ENCODE measurements around the gene STPG2. TPM values are rescaled to one million over a fixed set of nuclear protein-coding genes. Genes with fewer than 3 reads are reported as not detected.

Gene STPG2
- polyA plus RNA-seq, 12 donors = 0.11 to 0.32 (median 0.23) TPM; not detected in 8

DNA sequence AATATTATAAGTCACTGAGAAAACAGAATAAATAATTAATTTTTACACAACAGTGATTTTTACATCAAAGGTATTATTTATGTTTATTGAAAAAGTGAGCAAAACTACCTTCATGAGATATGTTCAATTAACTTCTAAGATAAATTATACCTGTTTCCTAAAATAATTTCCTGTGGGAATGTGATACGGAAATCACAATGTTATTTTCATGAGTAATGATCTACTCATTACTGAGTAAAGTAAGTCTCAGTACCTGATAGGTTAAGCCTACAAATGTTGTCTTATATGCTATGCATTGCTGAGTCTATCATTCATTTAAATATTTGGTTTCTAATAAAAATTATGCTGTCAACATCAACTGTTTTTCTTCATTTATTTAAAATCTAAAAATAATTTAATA is 324.0 kb downstream of the STPG2 start:
- DNase-seq = no peak

- DNase-seq = no peak
These were observed 330.5 kb downstream of the STPG2 start for GRCh38 chr4:97812768-97813167.

- DNase-seq = no peak
These were observed 356.9 kb downstream of the STPG2 start for GRCh38 chr4:97786306-97786920.

DNA sequence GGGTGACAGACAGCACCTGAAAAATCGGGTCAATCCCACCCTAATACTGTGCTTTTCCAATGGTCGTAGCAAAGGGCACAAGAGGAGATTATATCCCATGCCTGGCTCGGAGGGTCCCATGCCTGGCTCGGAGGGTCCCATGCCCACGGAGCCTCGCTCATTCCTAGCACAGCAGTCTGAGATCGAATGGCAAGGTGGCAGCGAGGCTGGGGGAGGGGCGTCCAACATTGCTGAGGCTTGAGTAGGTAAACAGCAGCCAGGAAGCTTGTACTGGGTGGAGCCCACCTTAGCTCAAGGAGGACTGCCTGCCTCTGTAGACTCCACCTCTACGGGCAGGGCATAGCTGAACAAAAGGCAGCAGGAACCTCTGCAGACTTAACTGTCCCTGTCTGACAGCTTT is 365.1 kb downstream of the STPG2 start:
- DNase-seq = no peak

GRCh38 chr4:97774347-97774989 is 368.8 kb downstream of the STPG2 start:
- no peak for DNase-seq

DNA sequence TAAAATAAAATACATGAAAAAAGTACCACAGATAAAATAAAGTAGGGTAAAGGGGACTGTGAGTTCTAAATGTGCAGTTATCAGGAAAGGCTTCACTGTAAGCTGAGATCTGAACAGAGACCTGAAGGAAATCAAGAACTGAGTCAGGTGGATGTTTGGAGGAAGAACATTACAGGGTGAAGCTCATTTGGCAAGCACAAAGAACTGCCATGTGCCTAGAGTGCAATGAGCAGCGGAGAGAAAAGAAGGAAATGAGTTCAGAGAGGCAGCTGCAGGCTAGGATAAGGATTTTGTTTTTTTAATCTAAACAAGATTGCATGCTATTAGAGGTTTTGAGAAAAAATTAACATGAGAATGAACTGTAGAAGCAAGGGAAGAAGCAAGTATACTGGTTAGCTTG is 373.1 kb downstream of the STPG2 start:
- DNase-seq = no peak

GRCh38 chr4:97762115-97762512 is 381.2 kb downstream of the STPG2 start:
- DNase-seq = no peak

- DNase-seq = no peak
These were observed 381.7 kb downstream of the STPG2 start for GRCh38 chr4:97761445-97762114.

- DNase-seq = no peak
These were observed 383.5 kb downstream of the STPG2 start for GRCh38 chr4:97759785-97760184.

DNA sequence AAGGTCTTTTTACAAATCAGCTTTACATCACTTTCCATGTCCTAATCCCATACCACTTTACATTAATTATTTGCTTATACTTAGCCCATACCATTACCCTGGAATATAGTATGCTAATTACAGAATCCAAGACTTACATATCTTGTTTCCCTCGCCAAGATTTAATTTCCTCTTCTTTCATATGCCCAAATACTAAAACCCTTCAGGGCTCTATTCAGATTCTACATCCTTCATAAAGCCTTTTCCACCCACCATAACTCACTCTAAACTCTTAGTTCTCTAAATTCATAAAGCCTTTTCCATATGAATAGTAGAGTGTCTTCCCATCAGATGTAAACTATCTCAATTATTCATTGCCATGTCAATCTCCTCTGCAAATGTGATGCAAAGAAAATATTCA is 390.7 kb downstream of the STPG2 start:
- DNase-seq = no peak

GRCh38 chr4:97747945-97748344 is 395.3 kb downstream of the STPG2 start:
- DNase-seq = no peak

DNA sequence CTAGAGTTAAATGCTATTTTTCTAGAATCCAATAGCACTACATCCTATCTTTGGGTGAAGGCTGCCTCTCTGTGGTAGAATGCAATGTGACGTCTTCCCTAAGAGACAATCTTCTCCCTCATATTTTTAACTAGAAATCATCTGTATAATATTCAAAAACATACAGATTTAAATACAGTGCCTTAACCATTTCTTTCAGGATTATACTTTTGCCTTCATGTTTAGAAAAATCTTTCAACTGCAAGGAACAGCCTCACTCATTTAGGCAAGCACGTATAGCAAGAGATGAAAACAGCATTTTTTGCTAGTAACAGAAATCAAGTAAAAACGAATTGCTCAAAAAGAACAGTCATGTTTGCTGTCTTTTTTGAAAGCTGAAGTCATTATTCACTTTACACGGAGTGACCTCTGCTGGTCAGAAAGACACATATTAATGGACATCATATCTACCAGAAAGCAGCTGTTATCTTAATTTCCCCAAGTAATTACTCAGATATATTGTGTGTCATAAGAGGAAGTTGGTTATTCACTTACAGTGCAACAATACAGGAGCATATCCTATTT is 422.3 kb downstream of the STPG2 start:
- peak; percentile 17 for DNase-seq

GRCh38 chr4:97691111-97691605 is 452.1 kb downstream of the STPG2 start:
- DNase-seq = no peak

- no peak for DNase-seq
These were observed 472.5 kb downstream of the STPG2 start for GRCh38 chr4:97670703-97671269.

DNA sequence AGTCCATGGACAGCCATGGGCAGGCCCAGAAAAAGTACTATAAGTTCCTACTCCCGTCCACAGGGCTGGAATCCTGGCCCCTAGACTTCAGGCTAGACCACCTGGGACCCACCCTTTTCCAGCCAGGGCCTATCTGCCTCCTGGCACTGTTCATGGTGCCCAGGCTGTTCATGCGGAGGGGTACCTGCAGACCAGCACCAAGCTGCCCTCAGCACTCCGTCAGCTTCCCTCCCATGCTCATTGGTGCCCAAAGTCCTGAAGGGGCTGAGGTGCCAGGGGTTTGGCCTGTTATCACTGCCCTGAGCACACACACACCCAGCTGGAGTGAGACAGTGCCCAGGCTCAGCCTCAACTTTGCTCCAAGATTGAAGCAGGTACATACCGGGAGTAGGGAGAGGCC is 477.7 kb downstream of the STPG2 start:
- DNase-seq = no peak

DNA sequence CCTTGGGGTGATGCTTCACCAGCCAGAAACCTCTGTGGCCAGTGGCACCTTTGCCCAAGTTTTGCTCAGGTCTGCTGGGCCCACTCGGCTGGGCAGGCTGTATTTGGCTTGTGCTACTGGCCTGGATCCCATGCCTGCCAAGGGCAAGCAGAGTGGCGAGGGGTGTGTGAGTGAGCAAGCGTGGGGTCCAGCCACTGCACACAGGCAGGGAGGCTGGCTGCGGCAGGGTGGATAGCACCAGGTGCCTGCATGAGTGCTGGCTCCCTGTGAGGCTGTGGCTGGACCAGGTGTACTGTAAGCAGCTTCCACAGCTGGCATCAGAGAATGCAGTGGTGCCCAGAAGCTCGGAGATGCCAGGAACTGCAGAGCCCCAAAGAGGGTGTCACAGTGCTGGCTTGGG is 478.5 kb downstream of the STPG2 start:
- DNase-seq = no peak

DNA sequence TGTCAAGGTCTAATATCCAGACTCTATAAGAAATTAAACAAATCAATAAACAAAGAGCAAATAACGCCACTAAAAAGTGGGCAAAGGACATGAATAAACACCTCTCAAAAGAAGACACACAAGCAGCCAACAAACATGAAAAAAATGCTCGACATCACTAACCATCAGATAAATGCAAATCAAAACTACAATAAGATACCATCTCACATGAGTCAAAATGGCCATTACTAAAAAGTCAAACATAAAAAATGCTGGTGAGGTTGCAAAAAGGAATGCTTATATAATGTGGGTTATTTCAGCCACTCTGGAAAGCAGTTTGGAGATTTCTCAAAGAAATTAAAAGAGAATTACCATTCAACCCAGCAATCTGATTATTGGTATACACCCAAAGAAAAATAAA is 481.1 kb downstream of the STPG2 start:
- DNase-seq = no peak

GRCh38 chr4:97656044-97656720 is 487.1 kb downstream of the STPG2 start:
- DNase-seq = no peak

DNA sequence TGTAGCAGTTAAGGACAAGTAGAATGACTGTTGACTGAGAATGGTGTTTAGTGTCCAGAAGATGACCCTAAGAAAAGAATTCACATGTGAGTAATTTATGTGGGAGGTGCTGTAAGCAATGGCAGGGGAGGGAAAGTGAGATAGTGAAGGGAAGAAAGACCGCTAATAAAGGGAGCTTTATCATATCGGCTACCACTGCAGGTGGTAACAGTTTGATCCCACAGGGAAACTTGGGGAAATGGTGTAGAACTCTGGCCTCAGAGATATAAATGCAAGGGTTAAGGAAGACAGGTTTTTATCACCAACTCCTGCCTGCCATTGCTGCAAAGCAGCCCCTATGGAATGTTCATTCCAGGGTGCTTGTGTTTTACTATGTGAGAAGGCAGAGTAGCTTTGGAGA is 489.6 kb downstream of the STPG2 start:
- DNase-seq = no peak

GRCh38 chr4:97646997-97647396 is 496.3 kb downstream of the STPG2 start:
- DNase-seq = peak; percentile 12

GRCh38 chr4:97645071-97645821 is 498.0 kb downstream of the STPG2 start:
- peak; percentile 0 for DNase-seq

Measured in muscle of arm (tissue), 12 donors.